ENCODE data around the gene RABGAP1L.
"Not testable (repeated sequence)": the region's sequence is repeated elsewhere in the genome, so short reads cannot be mapped to it uniquely, and the experiment has no call there.

GRCh38 chr1:174588618-174589017, 429.3 kb downstream of the RABGAP1L start:
- TF ChIP-seq CTCF, POLR2A (IDR thresholded peaks at IDR 0.05): not testable (repeated sequence)

Measured in body of pancreas (tissue), 4 donors.